Dendritic cell treated with granulocyte-macrophage colony-stimulating factor and Interleukin-4, amounts not matched to agents 40 ng/mL and 50 ng/mL, for 4 days (primary cell): Measurements from ENCODE around the gene NKX1-1.

Experiments
- H3K27ac Mint-ChIP-seq: one replicate; pipeline ENCODE4 v1.8.0; 2022; ENCODE audit warnings: mild to moderate bottlenecking, mixed read lengths
- H3K27me3 Mint-ChIP-seq: one replicate; pipeline ENCODE4 v1.8.0; 2022; ENCODE audit warnings: mild to moderate bottlenecking, mixed read lengths
- H3K36me3 Mint-ChIP-seq: one replicate; pipeline ENCODE4 v1.8.0; 2022; ENCODE audit warnings: low read depth, mixed read lengths
- H3K4me1 Mint-ChIP-seq: one replicate; pipeline ENCODE4 v1.8.0; 2022; ENCODE audit warnings: low read depth, mixed read lengths
- H3K4me3 Mint-ChIP-seq: one replicate; pipeline ENCODE4 v1.8.0; 2022; ENCODE audit warnings: mild to moderate bottlenecking, moderate library complexity, mixed read lengths
- H3K9me3 Mint-ChIP-seq: one replicate; pipeline ENCODE4 v1.8.0; 2022; ENCODE audit warnings: mixed read lengths
- intact Hi-C: fragments of 100-400 bp; cut with micrococcal nuclease; formaldehyde crosslinking; loops from one replicate; pipeline ENCODE4 v1.15.0; 2022

The NKX1-1 gene

DNA sequence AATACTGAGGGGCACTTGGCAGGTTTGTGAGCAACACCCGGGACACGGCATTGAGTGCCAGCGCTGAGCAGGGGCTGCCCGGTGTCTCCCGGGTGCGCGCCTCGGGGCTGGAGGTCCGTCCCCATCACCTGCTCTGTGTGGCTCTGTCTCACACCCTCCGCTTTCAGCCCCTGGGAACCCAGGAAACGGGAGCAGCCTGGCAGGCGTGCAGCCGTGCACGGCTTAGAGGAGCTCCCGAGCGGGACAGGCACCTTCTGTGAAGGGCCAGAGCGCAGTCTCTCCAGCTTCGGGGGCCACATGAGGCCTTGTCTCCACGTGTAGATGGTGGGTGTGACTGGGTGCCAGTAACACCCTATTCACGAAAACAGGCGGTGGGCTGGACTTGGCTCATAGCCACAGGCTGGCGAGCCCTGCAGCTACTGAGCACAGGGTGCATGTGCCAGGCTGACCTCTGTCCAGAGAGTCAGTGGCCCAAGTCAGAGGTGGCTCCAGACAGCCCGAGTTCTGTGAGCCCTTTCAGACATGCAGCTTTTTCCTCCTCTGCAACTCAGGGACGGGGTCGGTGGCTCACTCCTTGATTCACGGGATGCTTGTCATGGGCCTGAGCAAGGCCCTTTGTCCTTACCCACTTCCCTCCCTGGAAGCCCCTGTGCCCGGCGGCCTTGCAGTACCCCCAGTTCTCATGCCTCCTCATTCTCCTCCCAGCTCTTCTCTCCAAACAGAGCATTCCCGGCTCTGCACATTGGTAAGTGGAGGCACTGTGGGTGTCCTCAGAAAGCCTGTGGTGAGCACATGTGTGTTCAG is 35.7 kb downstream of the NKX1-1 start:
- Mint-ChIP-seq H3K27me3 (no peaks in the 10 kb centered on the region), H3K27ac (no peak overlapping the region), H3K4me1 (no peaks in the 10 kb centered on the region), H3K9me3 (peaks cover 23% of the 10 kb centered on the region), H3K4me3 (no peak overlapping the region), H3K36me3 (peaks cover 100% of the 10 kb centered on the region)
- intact Hi-C loops: no loop called here

DNA sequence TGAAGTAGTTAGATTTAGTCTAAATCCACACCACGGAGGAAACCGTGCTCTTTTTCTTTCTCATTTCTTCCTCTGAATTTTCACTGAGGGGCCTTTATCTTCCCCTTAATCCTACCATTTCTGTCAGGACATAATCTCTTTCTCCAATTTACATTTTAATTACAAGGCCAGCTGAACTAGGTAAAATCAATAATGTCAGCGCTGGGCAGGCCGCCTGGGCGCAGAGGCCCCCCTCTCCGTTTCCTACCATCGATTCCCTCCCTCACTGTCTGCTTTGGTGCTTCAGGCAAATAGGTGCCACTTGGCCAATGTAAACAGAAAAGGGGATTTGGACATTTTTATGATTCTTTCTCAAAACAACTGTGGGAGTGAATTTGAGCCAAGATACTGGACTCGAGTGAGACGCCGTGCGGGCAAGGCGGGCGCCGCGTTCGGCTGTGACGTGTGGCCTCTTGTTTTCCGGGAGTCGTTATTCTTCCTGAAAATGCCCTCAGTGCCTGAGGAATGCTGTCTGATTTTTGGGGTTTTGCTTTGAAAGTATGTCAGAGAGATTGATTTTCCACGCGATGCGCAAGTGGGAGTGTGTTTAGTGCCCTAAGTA is 36.7 kb downstream of the NKX1-1 start:
- H3K27ac Mint-ChIP-seq: no peak overlapping the region
- H3K36me3 Mint-ChIP-seq: peaks cover 100% of the 10 kb centered on the region
- H3K27me3 Mint-ChIP-seq: no peaks in the 10 kb centered on the region

DNA sequence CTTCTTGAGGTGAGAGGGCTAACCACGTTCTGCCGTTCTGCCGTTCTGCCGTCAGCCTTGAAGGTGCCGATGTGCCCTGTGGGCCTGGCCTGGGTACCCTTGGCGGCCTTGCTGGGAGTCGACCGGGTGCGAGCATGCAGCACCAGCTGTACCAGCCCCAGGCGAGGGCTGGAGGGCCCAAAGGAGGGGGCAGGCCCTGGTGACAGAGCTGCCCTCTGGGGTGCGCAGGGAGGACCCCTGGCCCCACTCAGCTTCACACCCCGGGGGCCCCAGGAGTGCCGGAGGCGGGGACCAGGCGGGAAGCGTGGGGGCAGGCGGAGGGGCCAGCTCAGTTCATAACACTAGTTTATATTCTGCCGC is 37.2 kb downstream of the NKX1-1 start:
- Mint-ChIP-seq H3K27me3 (no peaks in the 10 kb centered on the region), H3K4me1 (no peaks in the 10 kb centered on the region), H3K27ac (no peak overlapping the region), H3K4me3 (no peak overlapping the region), H3K9me3 (peaks cover 23% of the 10 kb centered on the region), H3K36me3 (peaks cover 99% of the 10 kb centered on the region)
- intact Hi-C loops: no loop called here

More for the DNA sequence above, 36.7 kb downstream of the NKX1-1 start:
- Mint-ChIP-seq H3K4me1 (no peaks in the 10 kb centered on the region), H3K9me3 (peaks cover 23% of the 10 kb centered on the region), H3K4me3 (no peak overlapping the region)
- intact Hi-C loops: no loop called here

DNA sequence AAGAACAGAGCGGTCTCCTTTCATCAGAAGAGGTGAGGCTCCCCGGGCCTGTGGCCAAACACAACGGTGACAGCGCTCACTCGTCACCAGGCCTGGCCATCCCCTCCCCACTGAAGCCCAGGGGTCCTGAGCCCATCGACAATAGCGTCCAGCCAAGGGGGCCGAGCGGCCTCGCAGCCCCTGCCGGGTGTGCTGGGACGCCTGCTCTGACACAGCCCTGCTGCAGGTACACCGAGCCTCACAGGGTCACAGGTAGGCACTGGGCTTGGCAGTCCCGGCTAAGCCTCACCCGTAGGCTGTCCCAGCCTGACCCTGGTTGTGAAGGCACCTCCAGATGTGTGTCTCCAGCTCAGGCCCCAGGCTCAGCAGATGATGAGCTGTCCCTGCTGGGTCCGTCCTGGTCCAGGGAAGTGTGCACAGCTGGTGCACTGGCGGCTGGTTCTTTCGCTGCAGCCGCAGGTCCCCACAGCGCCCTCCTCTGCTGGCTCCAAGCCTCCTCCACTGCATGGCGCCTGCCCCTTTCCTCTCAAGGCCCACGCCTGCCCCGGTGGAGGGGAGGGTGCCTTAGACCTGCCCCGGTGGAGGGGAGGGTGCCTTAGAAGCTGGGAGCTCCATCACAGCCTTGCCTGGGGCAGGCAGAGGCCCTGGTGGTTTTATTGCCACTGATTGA is 37.7 kb downstream of the NKX1-1 start:
- Mint-ChIP-seq H3K4me1 (no peaks in the 10 kb centered on the region), H3K4me3 (no peak overlapping the region), H3K36me3 (peaks cover 95% of the 10 kb centered on the region), H3K9me3 (peaks cover 23% of the 10 kb centered on the region), H3K27me3 (no peaks in the 10 kb centered on the region), H3K27ac (no peak overlapping the region)
- intact Hi-C loops: no loop called here

DNA sequence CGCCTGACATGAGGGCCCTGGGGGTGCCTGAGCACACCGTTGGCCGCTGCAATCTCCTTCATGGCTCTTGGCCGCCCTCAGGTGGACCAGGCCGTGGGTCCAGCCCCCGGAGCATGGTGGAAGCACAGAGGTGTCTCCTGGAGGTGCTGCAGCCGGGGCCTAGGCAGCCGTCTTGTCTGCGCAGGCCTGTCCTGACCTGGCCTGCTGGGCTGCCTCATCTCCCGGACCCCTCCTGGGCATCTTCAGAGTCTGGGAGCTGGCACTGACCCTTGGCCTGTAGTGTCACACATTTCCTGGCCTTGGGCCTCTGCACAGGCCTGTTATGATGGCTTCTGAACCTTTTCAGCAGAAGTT is 38.3 kb downstream of the NKX1-1 start:
- Mint-ChIP-seq H3K27me3 (no peaks in the 10 kb centered on the region), H3K27ac (no peak overlapping the region), H3K9me3 (peaks cover 22% of the 10 kb centered on the region), H3K36me3 (peaks cover 95% of the 10 kb centered on the region), H3K4me3 (no peak overlapping the region), H3K4me1 (no peaks in the 10 kb centered on the region)
- intact Hi-C loops: no loop called here

DNA sequence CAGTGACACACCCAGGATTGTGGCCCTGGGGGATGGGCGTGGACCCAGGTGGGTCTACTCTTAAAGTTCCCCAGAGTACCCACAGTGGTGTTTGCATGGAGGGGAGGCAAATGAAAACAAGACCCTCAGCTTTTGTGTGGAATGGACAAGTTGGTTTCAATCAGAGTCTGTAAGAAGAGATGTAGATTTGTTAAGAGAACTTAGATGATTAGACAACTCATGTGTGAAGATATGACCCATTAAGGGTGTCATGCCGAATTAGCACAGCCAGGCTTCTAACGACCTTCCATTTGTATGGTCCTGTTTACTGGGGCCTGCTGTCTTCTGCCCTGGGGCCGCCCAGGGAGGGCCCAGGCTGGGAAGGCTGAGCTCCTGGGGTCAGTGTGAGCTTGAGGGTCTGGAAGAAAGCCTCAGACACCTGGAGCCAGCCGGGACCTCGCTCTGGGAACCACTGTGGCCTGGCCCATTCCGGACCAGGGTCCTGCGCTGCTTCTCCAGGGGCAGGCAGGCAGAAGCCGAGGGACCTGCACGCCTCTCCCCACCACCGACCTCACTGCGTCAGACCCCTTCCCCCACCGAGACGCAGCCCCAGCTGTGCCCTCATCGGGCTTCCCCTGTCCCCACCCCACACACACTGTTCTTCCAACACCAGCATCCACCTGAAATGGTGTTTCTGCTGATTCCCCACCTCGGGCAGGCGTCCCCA is 38.9 kb downstream of the NKX1-1 start:
- intact Hi-C loops: no loop called here
- Mint-ChIP-seq H3K27me3 (no peaks in the 10 kb centered on the region), H3K4me3 (no peak overlapping the region), H3K27ac (no peak overlapping the region), H3K36me3 (peaks cover 95% of the 10 kb centered on the region), H3K4me1 (no peaks in the 10 kb centered on the region), H3K9me3 (peaks cover 17% of the 10 kb centered on the region)

DNA sequence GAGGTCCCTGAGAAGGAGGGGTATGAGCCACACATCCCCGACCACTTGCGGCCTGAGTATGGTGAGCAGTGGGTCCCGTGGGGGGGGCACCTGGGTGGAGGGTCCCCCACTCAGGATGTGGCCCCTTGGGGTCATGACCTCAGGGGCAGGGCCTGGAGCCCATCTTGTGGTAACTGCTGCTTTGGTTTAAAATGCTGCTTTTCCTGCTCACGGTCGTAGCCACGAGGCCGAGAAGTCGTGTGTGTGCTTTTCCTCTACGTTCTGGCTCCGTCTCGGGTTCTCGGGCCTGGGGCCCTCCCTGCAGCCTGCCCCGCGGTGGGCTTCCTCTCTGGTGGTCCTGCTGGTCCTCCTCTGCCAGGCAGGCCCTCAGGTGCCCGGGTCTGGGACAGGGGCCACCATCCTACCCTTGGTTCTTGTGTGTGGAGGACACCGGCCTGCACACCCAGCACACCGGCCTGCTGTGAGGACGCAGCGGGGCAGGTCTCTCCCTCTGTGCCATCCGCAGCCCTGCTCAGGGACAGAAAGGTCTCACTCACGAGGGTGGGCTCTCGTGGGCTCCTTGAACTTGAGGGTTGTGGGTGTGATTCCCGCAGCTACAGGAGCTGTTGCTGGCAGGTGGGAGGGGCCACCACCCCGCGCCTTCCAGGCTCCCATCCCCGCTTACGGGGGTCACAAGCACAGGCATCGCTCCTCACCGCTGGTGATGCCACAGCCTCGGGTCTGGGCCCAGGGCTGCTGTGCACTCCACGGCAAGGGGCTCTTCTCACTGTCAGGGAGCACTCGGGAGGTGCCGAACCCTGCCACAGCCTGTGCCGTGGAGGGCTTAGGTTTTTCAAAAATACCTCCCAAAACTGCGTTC is 39.6 kb downstream of the NKX1-1 start:
- H3K27me3 Mint-ChIP-seq: no peaks in the 10 kb centered on the region
- H3K4me3 Mint-ChIP-seq: no peak overlapping the region
- no peak overlapping the region for H3K27ac Mint-ChIP-seq
- H3K9me3 Mint-ChIP-seq: peaks cover 9% of the 10 kb centered on the region
- no peaks in the 10 kb centered on the region for H3K4me1 Mint-ChIP-seq
- H3K36me3 Mint-ChIP-seq: peaks cover 95% of the 10 kb centered on the region
- intact Hi-C loops: no loop called here

DNA sequence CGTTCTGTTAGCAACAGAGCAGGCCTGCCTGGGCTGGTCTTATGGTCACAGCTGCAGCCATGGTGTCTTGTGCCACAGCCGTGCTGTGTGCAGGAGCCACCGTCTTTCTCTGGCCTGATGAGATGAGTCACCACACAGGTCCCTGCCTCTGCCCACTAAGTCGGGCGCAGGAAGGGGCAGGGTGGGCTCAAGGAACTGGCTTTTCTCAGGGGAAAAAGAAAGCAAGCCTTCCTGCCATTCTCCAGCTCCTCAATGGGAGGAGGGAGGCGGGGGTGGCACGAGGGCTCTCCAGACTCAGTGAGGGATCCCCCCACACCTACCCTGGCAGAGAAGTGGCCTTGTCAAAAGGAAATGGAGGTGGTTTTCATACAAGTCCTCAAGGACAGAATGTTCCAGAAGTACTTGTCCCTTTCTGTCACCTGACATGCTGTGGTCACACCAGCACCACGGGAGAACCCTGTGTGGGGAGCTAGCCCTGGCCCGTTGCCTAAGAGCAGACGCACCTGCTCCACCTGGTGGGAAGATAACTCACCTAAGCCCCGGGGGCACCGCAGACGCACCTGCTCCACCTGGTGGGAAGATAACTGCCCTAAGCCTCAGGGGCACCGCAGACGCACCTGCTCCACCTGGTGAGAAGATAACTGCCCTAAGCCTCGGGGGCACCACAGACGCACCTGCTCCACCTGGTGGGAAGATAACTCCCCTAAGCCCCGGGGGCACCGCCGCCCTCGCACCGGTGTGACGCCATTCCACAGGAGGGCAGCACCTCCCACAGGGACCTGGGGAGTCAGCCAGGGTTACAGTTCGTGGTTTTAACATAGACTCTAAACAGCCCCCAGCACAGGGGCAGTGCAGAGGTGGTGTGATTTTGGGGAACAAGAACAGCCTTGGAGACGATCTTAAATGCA is 40.7 kb downstream of the NKX1-1 start:
- no peaks in the 10 kb centered on the region for H3K9me3 Mint-ChIP-seq
- peaks cover 95% of the 10 kb centered on the region for H3K36me3 Mint-ChIP-seq
- intact Hi-C loops: no loop called here
- H3K27ac Mint-ChIP-seq: no peak overlapping the region
- no peaks in the 10 kb centered on the region for H3K27me3 Mint-ChIP-seq
- H3K4me1 Mint-ChIP-seq: no peaks in the 10 kb centered on the region
- no peak overlapping the region for H3K4me3 Mint-ChIP-seq

DNA sequence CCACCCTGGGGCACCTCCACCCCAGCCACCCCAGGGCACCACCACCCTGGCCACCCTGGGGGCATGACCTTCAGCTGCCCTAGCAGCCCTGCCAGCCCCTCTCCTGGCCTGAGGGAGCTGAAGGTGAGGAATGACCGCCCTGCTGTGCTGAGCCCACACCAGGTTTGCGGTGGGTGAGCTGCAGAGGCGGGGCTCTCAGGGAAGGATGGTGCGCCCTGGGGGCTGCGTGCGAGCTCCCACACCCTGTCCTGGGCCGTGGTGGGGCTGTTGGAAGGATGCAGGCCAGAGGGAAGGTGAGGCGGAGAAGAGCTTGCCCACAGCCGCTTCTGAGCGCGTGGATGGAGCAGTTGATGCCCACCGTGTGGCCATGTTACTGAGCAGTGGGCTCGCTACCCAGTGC is 41.5 kb downstream of the NKX1-1 start:
- Mint-ChIP-seq H3K27ac (no peak overlapping the region), H3K36me3 (peaks cover 95% of the 10 kb centered on the region), H3K9me3 (no peaks in the 10 kb centered on the region), H3K4me1 (no peaks in the 10 kb centered on the region), H3K4me3 (no peak overlapping the region), H3K27me3 (no peaks in the 10 kb centered on the region)
- intact Hi-C loops: no loop called here

DNA sequence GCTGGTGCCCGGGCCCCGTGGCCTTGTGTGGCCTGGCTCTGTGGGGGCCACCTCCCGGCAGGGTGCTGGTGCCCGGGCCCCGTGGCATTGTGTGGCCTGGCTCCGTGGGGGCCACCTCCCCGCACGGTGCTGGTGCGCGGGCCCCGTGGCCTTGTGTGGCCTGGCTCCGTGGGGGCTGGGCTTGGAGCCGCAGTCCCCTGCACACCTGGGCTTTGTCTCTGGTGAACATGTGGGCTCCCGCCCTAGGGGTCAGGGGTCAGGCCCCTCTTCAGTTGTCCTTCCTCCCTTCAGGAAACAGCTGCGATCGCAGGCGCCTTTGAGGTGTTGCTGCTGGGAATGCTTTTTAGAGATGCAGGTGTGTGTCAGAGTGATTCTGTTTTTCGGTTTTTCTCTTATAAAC is 42.0 kb downstream of the NKX1-1 start:
- Mint-ChIP-seq H3K27me3 (no peaks in the 10 kb centered on the region), H3K27ac (no peak overlapping the region), H3K4me1 (no peaks in the 10 kb centered on the region), H3K36me3 (peaks cover 95% of the 10 kb centered on the region), H3K9me3 (no peaks in the 10 kb centered on the region), H3K4me3 (no peak overlapping the region)
- intact Hi-C loops: no loop called here

DNA sequence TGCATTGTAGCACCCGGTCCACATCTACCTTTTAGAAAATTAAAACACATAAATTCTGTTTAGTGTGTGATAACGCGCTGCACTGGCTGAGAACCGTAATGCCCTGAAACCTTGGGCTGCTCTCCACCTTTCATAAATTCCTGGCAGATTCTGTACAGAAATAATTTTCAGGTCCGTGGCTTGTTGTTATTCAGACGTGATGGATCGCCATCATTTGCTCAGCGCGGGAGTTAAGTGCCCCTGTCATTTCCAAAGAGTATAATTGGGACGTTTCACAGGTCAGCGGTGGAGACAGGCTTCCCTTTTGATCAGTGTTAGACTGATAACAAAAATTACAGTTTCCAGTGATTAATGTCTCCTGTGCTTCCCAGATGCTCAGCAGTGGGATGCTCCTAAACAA is 42.7 kb downstream of the NKX1-1 start:
- Mint-ChIP-seq H3K36me3 (peaks cover 95% of the 10 kb centered on the region), H3K27ac (no peak overlapping the region), H3K4me3 (no peak overlapping the region), H3K4me1 (no peaks in the 10 kb centered on the region), H3K9me3 (no peaks in the 10 kb centered on the region), H3K27me3 (no peaks in the 10 kb centered on the region)
- intact Hi-C loops: no loop called here

DNA sequence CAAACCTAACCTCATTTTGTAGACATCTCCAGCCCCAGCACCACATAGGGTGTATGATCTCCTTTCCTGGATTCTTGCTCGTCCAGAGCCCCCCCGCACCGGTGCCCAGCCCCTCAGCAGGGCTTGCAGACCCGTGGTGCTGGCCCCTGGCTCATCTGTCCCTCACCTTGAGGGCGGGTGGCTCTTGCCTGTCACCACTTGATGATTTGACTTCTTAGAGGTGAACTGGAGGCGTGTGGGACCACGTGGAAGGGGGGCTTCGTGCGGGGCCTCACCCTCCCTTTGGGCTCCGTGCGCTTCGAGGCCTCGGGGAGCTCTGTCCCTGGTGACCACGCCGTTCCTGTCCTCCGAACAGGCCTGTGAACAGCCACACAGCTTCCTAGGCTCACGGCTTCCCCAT is 43.7 kb downstream of the NKX1-1 start:
- intact Hi-C loops: no loop called here
- Mint-ChIP-seq H3K36me3 (peaks cover 95% of the 10 kb centered on the region), H3K27ac (no peak overlapping the region), H3K4me3 (no peak overlapping the region), H3K4me1 (no peaks in the 10 kb centered on the region), H3K27me3 (no peaks in the 10 kb centered on the region), H3K9me3 (no peaks in the 10 kb centered on the region)

DNA sequence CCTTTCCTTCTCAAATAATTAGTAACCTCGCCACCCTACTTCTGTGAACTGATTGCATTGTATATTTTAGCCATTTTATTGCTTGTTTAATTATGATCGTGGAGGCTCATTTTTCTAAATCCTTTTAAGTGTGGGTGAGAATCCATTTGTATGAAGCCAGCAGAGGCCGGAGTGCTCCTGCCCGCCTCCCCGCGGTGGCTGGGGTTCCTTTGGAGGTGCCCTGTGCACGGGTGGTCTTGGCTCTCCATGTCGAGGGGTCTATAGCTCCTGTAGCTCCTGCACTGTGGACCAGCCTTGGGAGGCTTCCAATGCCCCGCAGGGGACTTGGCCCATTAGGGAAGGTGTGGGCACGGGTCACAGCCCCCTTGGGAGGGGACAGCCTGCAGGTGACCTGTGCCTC is 44.2 kb downstream of the NKX1-1 start:
- peaks cover 95% of the 10 kb centered on the region for H3K36me3 Mint-ChIP-seq
- no peak overlapping the region for H3K4me3 Mint-ChIP-seq
- H3K4me1 Mint-ChIP-seq: no peaks in the 10 kb centered on the region
- no peaks in the 10 kb centered on the region for H3K27me3 Mint-ChIP-seq
- H3K27ac Mint-ChIP-seq: no peak overlapping the region
- no peaks in the 10 kb centered on the region for H3K9me3 Mint-ChIP-seq
- intact Hi-C loops: no loop called here
